Keratinocyte (primary cell): ENCODE results near the gene SYPL2.

Source experiments
- CTCF ChIP-seq, 3 experiments: IDR thresholded peaks in 1 of 3; conservative IDR thresholded peaks in 1 of 3; optimal IDR thresholded peaks in 1 of 3; 2 replicates in 2 of 3; 3 replicates in 1 of 3; pipeline versions ENCODE3 to v1.5.1; 2011; ENCODE audit warnings: low read length in 3 of 3, mild to moderate bottlenecking in 3 of 3, moderate library complexity in 2 of 3, control low read depth in 1 of 3, inconsistent platforms in 1 of 3; ENCODE audit not compliant: insufficient read depth in 2 of 3; ENCODE audit errors: extremely low read depth in 1 of 3
- EZH2 ChIP-seq: IDR thresholded peaks from one replicate; pipeline ENCODE4 v1.6.1; 2012; ENCODE audit warnings: inconsistent platforms, mild to moderate bottlenecking, low read length, moderate library complexity

- TF ChIP-seq CTCF (optimal IDR thresholded peaks at IDR 0.05 in 1 of 3, IDR thresholded peaks at IDR 0.05 in 1 of 3, conservative IDR thresholded peaks at IDR 0.05 in 1 of 3; ENCODE audit: extremely low read depth in 1 of 3, insufficient read depth in 2 of 3, low read length in 3 of 3) (no peak), EZH2 (no peak)
These were observed 25.3 kb upstream of the SYPL2 start for GRCh38 chr1:109441069-109441468.
